ENCODE measurements around the gene RARG.

- TF ChIP-seq CTCF (IDR thresholded peaks at IDR 0.05): no peak
- TF ChIP-seq ZFX (IDR thresholded peaks at IDR 0.05; ENCODE audit: borderline replicate concordance): no peak
Measured at GRCh38 chr12:53222806-53223261, 9.2 kb downstream of the RARG start.

Data from 22Rv1 (cell line).